ENCODE data around the gene DDA1.

Gene DDA1

DNA sequence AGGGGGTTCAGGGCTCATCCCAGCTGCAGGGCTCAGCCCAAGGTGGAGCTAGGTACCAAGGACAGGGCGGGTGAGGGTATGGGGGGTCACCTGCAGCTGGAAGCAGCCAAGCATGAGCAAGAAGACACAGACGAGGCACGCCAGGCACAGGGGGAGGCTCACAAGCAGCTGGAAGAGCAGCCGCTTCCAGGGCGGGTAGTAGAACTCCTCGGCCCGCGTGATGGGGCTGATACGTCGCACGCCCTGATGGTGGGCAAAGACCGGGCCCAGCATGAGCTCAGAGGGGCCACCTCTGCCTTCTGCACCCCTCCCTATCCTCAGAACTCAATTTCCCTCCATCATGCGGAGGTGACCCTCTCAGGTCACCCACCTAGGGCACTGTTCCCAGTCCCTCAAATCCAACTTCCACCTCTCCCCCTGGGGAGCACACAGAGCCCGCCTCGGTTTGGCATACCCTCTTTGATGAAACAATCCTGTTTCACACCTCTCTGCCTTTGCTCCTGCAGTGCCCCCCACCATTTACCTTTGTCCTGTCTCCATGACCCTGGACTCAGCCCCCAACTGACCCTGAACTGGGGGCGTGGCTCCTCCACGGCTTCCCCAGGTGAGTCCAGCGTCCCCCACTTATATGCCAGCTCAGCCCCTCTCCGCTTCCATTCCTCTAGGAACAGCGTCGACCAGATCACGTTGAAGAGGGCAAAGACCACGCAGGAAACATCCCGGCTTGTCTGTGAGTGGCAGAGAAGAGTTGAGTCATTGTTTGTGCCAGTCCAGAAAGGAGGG, 21.1 kb downstream of the DDA1 start:
- no peak for DNase-seq

DNA sequence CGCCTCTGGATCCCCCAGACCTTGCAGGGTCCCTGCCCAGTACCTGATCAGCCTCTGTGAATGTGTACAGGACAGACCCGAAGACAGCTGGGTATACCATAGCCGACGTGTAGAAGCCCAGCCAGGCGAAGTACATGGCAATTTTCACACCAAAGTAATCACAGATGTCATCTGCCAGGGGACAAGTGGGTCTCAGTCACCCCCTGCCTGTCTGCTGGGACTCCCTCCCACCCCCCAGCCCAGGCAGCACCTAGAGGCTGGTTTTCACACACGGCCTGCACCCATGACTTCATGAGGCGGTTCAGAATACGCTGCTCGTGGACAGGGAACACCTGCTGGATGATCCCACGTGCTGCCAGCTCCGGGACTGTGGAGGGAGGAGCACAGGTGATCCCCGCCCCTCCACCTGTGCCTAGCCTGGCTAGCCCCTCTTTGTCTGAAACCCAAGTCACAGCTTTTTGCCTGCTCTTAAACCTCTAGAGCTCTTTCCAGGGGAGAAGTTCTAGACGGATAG, 21.7 kb downstream of the DDA1 start:
- DNase-seq, result no peak

DNA sequence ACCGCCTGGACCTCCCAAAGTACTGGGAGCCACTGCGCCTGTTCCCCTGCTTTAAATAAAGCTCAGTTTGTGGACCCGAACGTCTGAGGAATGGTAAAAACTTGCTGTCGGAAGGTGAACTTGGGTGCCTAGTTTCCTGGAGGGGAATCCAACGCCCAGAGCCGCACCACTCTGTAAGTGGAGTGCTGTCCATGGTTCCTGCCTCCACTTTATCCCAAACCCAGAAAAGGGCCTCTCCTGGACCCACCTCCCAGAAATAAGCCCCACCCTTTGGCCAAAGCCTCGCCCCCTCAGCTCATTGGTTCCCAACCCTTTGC, 23.0 kb downstream of the DDA1 start:
- no peak for DNase-seq

DNA sequence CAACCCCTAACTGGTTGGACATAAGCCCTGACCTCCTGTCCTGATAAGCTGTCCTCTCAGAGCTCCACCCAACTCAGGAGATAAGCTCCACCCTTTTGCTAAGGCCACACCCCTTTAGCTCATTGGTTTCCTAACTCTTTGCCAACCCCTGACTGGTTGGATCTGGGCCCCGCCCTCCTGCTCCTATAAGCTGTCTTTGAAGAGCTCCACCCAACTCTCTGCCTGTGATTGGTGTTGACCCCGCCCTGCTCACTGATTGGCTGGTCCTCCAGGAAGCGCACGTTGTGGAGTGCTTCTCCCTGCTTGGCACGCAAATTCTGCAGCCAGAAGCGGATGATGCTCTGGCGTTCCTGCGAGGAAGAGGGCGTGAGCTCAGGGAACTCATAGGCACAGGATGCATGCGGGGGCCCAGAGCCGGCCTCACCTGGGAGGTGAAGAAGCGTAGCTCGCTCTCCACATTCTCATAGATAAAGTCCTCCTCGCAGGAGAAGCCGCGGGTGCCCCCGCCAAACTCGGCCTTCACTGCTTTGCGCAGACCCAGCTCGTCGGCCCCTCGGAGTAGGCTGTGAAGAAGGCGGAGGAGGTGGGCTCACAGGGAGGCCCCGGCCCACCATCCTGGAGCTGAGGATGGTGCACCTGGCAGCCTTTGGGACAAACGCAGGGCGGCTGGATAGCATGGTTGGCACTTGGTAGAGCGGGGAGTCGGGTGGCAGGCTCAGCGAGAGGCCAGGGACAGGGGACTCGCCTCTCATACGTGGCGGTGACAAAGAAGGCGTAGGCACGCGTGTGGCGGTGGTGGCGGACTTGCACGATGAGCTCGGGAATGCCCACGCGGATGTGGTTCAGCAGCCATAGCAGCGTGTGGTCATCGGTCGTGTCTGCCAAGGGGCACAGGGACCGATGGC, 23.6 kb downstream of the DDA1 start:
- peak; percentile 55 to 68 for DNase-seq

DNA sequence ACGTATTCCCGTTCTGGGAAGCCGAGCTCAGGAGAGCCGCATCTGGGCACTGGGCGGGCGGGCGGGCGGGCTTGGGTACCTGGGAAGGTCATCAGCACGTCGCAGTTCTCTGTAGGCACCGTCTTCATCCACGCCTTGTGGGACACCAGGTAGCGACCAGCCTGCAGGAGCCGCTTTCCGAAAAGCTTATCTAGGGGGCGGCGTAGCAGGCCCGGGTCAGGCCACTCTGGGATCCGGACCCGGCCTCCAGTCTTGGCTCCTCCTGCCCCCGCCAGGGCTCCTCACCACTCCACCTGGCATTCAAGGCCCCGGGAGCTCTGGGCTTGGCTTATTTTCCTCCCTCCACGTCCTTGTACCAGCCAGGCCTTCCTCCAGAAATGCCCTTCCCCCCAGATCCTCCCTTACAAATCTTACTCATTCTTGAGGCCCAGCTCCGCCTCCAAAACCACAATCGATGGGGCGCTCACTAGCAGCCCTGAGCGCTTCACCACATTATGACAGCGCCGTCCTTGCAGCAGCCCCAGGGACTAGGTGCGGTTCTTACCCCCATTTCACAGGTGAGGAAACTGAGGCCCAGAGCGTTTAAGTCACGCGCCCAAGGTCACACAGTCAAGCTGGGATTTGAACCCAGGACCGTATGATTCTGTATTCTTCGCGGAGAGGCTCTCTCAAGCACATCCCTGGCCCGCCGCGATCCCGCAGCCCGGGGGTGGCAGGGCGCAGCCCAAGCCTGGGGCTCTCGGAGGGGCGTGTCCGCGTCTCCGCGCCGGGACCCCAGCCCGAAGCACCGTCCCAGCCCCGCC, 24.4 kb downstream of the DDA1 start:
- no peak for DNase-seq

DNA sequence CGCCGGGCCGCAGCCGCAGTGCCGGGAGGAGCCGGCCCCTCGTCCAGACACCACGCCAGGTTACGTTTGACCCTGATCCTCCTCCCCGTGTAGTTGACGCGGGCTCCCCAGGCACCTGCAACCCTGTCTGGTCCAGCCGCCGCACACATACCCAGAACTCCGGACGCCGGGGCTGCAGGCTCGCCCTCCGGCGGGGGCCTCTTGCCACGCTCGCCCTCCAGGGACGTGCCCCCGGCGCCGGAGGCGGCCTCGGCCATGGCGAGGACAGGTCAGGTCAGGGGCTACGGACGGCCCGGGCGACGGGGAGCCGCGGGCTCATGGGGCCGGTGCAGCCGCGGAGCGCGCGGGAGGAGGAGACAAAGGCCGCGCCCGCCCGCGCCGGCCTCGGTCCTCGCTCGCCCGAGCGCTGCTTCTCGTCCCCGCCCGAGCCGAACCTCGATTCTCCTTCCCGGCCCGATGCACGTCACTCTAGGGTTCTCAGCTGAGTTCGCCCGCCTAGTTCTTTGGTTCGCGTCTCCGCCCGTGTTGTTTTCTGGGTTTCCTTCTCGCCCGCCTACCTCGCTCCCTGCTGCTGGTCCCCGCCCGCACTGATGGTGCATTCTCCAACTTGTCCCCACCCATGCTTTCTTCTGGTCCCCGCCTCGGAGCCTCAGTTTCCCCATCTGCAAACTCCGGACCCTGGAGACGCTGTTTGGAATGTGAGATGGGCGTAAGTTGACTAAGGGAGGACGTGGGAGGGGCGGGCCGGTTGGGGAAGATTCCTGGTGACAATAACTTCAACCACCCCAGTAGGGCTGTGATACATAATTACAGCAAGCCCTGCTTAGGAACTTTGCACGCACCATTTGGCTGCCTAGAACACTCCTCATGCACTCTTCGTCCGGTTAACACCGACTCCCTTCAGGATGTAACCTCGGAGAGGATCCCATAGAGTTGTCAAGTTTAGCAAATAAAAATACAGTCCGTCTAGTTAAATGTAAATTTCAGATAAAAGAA, 25.3 kb downstream of the DDA1 start, which contains the start of gene ANO8:
TSS of gene ANO8 (minus strand) at position 442 of the 996 bp plus-strand sequence. CDS start at position 257, 185 bp downstream.
- DNase-seq, result peak; percentile 93 to 98

DNA sequence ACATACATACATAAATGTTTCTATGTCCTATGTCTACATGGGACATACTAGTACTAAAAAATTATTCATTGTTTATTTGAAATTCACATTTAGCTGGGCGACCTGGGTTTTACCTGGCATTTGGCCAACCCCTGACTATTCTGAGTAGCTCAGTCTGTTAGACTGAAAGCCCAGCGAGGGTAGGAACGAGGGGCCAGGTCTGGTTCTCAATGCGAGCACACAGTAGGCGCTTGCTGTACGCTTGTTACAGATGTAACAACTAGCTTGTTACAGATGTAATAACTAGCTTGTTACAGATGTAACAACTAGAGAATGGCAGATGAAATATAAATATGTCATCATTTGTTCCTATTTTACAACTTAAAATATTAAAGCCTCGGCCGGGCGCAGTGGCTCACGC, 26.2 kb downstream of the DDA1 start:
- DNase-seq, result no peak

DNA sequence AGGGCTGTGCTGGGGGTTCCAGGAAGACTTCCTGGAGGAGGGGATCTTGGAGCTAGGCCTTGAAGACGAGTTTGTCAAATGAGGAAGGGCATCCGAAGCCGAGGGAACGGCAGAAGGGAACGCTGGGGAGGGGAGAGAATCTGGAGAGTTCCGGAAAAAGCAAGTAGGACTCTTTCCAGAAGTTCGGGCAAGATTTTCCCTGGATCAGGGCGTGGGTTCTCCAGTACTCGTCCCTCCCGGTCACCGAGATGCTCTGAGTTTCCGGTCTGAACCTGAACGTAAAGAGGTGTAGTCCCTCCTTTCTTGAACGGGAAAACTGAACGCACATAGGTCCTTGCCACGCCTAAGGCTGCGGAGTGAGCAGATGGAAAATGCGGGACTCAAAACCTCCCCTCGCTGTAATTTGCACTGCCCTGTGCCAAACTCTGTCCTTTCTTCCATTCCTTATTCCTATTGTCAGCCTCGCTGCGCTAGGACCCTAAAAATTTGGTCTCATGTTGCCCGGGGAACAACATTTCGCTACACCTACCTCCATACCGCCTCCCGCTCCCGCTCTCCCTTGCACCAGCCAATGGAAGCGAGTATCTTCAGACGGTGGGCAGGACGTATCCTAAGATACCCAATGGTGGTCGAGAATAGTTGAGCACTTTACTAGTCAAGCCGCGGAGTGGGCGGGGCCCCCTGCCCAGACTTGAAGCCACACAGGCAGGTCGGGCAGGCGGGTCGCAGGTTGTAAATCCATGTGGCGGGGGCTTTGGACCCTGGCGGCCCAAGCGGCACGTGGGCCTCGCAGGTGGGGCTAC, 27.7 kb downstream of the DDA1 start, which contains the start of gene GTPBP3:
TSS of gene GTPBP3 (plus strand) at position 682 of the 803 bp plus-strand sequence. CDS start at position 741, 59 bp downstream.
- peak; percentile 98 to 99 for DNase-seq

DNA sequence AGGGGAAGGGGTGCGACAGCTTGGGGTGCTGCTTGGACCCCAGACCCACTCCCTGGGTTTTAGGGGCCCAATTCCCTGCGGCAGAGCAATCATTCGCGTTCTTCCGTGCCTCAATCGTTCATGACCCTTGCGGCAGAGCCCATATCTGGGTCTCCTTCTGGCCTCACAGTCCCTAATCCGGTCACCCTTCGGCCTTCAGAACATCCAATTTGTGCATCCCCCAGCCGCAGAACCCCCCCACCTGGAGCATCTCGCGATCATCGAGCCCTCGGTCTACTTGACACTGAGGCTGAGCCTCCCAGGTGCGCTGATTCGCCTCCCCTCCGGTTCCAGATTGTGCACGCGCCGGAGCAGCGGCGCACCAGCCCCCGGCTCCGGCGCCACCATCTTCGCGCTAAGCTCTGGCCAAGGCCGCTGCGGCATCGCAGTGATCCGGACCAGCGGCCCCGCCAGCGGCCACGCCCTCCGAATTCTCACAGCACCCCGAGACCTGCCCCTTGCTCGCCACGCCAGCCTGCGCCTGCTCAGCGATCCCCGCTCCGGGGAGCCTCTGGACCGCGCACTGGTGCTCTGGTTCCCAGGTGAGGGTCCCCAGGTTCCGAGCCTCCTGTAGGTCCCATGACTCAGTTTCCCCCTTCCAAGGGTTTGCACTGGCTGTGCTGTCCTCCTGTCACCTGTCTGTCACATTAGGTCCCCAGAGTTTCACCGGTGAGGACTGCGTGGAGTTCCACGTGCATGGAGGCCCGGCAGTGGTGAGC, 28.5 kb downstream of the DDA1 start:
- peak; percentile 17 to 37 for DNase-seq

DNA sequence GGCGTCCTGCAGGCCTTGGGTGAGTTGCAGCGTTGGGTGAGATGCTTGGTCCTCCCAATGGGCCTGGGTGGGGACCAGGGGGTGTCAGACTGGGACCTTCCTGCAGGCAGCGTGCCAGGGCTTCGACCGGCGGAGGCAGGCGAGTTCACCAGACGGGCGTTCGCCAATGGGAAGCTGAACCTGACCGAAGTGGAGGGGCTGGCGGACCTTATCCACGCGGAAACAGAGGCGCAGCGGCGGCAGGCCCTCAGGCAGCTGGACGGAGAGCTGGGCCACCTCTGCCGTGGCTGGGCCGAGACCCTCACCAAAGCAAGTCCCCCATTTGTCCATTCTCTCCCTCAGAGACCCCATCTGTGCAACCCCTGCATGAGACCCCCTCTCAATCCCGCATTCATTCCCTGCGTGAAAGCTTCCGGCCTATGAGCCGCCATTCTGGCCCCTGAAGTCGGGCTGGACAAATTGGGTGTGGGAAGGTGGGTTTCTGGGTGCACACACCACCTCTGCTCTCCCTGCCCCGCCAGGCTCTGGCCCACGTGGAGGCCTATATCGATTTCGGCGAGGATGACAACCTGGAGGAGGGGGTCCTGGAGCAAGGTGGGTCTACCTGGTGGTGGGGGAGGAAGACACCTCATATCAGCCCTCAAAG, 29.2 kb downstream of the DDA1 start:
- DNase-seq, result no peak

DNA sequence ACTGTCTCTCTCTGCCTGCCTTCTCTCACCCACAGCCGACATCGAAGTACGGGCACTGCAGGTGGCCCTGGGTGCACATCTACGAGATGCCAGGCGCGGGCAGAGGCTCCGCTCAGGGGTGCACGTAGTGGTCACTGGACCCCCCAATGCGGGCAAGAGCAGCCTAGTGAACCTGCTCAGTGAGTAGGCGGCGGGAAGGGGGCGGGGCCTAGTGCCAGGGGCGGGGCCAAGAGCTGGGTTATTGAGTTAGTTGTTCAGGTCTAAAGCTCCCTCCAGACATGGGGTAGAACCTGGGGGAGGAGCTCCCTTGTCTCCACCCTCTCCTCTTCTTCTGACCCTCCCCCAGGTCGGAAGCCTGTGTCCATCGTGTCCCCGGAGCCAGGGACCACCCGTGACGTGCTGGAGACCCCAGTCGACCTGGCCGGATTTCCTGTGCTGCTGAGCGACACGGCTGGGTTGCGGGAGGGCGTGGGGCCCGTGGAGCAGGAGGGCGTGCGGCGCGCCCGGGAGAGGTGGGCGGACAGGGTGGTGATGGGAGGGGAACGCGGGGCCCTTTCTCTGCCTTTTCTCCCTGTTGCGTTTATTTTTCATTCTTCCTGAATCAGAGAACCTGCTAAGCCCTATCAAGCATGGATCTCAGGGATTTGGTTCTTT, 29.9 kb downstream of the DDA1 start:
- DNase-seq, result no peak

DNA sequence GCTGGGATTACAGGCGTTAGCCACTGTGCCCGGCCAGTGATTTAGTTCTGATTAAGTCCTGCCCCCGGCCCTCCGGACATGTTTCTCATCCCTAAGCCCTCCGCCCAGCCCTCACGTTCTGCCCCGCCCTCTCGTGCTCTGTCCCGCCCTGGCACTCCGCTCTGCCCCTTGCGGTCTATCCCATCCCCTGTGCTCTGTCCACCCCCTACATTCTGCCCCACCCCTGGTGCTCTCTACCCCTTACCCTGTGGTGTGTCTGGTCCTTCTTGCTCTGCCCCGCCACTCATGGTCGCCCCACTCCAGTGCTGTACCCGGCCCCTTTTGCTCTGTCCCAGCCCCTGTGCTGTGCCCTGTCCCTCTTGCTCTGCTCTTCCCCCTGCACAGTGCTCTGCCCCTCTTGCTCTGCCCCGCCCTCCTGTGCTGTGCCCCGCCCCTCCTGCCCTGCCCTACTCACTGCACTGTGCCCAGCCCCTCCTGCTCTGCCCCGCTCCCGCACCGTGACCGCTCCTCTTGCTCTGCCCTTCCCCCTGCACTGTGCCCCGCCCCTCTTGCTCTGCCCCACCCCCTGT, 31.0 kb downstream of the DDA1 start:
- DNase-seq, result no peak

DNA sequence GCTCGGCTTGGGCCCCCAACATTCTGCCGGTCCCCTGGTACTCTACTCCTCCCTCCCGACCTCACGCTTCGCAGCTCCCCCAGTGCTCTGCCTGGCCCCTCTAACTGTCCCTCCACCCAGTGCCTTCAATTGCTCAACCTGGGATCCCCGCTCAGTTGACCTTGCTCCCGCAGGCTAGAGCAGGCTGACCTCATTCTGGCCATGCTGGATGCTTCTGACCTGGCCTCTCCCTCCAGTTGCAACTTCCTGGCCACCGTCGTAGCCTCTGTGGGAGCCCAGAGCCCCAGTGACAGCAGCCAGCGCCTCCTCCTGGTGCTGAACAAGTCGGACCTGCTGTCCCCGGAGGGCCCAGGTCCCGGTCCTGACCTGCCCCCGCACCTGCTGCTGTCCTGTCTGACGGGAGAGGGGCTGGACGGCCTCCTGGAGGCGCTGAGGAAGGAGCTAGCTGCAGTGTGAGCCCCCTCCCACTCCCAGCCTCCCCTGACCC, 31.6 kb downstream of the DDA1 start:
- no peak for DNase-seq

DNA sequence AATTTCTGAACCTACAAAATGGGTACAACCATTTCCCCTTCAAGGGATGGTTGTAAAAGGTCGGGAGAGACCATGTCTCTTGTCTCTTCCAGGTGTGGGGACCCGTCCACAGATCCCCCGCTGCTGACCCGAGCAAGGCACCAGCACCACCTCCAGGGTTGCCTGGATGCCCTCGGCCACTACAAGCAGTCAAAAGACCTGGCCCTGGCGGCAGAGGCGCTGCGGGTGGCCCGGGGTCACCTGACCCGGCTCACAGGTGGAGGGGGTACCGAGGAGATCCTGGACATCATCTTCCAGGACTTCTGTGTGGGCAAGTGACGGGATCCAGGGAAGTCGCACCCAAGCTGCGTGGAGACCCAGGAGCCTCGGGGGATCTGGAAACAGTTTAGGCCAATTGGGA, 32.0 kb downstream of the DDA1 start:
- DNase-seq, result no peak

DNA sequence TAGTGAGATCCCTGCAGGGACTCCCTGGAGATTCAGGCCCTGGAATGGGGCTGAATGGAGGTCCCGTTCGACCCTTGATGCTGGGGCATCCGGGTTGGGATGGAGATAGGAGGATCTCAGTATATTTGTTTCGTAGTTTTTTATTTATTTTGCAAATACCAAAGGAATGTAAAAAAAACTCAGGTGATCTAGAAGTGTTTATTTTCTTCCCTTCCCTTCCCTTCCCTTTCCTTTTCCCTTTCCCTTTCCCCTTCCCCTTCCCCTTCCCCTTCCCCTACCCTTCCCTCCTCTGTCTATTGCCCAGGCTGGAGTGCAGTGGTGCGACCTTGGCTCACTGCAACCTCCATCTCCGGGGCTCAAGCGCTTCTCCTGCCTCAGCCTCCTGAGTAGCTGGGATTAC, 32.5 kb downstream of the DDA1 start:
- DNase-seq, result no peak

DNA sequence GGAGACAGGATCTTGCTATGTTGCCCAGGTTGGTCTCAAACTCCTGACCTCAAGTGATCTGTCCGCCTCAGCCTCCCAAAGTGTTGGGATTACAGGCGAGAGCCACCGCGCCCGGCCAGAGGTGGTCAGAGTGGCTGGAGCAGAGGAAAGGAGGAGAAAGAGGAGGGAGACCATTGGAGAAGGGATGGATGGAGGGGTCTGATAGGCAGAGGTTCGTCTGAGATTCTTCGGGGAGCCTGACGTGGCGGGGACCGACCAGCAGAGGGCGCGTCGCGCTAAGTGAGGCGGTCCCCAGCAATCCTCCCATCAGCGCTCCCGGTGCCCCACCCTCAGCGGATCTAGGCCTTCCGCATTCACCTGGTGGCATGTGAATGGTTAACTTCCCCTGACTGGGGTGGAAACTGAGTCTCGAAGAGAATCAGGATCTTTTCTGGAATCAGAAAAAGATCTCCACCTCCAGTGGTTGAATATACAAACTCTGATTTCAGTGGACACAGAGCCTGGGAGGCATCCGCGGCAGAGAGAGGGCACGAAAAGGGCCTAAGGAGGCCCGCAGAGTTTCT, 36.8 kb downstream of the DDA1 start:
- DNase-seq, result peak; percentile 10 to 56

DNA sequence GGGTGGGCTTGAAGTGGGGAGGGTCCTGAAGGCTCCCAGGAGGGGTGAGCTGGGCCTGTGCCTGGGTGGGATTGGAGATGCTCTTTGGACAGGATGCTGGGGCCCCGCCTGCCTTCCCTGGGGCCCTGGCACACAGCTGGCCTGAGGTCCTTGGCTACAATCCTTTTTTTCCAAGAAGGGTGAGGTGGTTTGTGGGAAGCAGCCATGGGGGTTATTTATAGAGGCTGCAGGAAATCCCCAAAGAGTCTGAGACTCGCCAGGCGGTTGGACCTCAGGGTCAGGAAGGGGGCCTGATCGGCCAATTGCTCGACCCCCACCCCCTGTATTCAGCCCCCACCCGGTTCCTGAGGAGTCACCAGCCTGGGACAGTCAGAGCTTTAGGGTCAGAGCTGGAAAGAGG, 38.0 kb downstream of the DDA1 start:
- no peak for DNase-seq

DNA sequence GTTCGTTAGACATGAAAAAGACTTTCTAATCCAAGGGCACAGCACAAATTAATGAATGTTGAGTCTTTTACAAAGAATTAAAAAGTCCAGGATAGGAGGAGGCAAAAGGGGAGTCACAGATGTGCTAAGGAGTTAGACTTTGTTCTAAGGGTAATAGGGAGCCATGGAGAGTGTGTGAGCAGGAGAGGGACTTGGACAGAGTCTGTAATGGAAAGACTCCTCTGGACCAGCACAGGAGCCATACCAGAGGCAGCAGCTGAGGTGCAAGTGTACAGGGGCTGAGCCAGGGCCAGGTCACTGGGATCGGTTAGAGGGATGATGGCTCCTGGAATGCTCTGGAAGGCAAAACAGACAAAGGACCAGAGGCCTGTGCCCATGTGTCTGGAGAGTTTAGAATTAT, 38.5 kb downstream of the DDA1 start:
- no peak for DNase-seq

Data from NCI-H2081 (cell line).